GM21526 (cell line): ENCODE data around the gene CACNB1.

Experiments
- ATAC-seq: cut with Tn5 transposase; IDR thresholded peaks from one replicate; pipeline ENCODE4 v1.9.1; 2021; ENCODE audit warnings: moderate library complexity; ENCODE audit not compliant: unreplicated experiment, low FRiP score

The CACNB1 gene

DNA sequence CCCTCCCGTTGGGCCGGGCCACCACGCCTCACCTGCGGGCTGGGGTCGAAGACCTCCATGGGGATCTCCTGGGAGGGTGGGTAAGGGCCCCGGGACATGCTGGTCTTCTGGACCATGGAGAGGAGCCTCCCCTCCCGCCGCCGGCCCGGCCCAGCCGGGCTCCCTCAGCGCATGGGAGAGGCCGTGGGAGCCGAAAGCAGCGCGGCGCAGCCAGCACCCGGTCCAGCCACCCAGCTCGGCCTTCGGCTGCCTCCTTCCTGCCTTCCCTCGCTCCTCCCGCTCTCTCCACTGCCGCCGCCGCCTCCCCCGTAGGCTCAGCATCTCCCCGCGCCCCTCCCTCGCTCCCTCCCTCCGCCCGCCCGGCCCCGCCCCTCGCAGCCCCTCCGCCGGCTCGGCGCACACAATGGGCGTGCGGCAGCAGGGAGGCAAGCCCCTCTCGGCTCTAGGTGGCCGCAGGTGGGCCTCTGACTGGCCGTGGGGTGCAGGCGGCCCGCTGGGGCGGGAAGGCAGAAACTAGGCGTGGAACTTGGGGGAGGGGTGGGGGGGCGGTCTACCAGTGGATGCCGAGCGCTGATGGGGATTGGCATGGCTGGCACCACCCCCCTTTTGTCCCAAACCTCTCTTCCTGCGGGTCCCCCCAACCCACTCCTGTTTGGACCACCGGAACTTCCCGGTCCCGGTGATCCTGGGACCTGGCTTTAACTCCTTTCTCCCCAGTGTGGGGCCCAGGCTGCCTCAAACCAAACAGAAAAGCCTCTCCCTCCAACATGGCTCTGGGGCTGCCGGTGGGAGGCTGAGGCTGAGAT lies at the start of gene CACNB1:
Gene CACNB1, minus strand, starts transcription at position 290 of the 806 bp plus-strand sequence. Its CDS starts 174 bp downstream, at position 116.
- ATAC-seq = peak; percentile 36

DNA sequence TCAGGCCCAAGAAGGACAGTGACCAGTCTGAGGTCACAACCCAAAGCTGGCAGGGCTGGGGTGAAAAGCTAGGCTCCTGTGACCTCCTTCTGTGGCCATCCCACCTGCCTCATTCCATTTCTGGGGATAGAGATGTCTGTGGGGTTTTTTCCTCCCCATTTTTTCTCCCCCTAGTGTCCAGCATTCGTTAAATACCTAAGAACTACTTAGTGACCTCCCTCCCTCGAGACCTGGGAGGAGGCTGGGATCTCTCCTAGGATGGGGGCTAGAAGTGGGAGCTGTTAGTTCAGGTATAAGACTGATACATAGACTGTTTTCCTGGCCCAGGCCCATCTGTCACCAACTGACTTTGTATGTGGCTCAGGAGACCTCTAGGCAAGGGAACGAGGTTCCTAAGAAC lies 48.8 kb upstream of the CACNB1 start:
- no peak for ATAC-seq

DNA sequence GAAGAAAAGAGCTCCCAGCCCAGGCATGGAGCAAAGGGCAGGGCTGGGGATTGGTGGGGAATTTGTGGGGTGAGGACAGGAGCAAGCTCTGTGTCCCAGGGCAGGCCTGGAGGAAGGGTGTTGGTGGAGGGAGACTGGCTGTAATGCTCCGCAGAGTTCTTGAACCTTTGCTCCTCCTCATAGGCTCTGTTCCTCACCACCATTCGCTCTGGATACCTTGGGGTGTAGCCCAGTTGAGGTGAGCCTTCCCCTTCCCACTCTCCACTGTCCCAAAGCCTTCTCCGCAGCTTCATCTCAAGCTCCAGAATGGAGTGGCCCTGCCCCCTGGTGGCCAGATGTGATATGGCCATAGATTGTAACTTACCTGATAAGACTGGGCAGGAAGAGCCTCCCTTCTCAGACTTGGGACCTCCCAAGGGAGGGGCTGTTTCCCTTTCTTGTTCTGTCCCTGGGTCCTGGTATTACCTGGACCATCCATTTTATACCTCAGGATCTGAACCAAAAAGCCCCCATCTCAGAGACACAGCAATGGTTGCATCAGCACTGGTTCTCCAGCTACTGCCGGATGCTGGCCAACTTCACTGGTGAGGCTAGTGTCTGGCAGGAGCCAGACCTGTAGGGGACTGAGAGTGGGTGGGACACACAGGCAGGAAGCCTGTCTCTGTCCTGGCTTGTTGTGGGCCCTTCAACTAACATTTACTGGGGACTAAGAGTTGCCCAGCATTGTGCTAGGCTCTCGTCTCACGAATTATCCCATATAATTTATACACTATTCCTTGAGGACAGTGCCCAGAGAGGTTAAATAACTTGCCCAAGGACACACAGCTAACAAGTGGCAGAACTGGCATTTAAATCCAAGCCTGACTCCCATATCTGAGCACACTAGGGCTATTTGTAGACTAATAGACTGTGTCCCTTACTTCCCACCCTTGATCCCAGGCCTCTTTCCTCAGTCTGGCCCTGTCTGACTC lies 47.4 kb upstream of the CACNB1 start:
- no peak for ATAC-seq

DNA sequence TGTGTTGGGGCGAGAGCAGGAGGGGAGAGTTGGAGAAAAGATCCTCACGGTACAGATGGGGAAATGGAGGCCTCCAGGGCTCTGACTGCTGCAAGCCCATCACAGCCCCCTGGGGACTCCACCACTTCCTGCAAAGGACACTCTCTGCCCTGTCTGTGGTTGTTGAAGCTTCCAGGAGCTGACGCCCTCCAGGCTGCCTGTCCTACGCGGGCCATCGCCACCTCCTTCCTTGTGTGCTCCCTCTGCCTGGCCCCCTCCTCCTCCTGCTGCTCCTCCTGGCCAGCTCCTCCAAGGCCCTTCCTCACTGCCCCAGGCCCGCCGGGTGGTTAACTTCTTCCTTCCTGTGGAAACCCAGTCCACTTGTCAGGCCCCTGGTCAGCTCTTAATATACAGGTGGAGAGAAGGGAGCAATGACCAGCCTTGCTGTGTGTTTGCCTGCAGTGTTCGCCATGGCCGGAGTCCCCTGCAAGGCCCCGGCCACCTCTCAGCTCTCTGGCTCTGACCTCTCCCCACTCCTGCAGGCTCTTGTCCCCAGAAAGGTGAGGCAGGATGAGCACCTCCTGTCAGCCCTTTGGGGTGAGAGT lies 46.6 kb upstream of the CACNB1 start:
- no peak for ATAC-seq

DNA sequence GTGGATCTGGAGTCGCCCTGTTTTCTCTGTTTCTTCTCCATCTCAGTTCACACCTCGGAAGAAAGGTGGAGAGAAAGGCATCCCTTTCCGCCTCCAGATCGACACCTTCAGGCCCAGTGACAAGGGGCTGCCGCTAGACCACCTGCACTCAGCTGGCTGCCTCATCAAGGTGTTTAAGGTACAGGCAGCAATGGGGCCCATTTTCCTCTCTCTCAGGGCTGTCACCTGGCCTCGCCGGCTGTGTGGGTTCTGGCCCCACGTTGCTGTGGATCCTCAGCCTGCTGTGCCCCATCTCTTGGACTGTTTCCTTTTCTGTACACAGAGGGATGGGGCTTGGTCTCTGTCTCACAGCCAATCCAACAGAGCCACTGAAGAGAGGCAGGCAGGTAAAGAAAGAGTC lies 45.7 kb upstream of the CACNB1 start:
- ATAC-seq = no peak

DNA sequence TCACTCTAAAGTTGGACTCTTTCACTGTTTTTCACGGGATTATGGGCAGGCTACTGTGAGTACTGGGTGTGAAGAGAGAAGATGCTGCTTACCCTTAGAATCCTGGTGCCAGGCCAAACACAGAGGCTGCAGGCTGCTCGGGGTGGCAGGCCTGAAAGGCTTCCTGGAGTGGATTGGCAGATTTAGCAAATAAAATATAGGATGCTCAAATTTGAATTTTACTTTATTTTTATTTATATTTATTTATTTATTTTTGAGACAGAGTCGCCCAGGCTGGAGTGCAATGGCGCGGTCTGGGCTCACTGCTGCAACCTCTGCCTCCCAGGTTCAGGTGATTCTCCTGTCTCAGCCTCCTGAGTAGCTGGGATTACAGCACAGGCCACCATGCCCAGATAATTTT lies 43.2 kb upstream of the CACNB1 start:
- no peak for ATAC-seq

DNA sequence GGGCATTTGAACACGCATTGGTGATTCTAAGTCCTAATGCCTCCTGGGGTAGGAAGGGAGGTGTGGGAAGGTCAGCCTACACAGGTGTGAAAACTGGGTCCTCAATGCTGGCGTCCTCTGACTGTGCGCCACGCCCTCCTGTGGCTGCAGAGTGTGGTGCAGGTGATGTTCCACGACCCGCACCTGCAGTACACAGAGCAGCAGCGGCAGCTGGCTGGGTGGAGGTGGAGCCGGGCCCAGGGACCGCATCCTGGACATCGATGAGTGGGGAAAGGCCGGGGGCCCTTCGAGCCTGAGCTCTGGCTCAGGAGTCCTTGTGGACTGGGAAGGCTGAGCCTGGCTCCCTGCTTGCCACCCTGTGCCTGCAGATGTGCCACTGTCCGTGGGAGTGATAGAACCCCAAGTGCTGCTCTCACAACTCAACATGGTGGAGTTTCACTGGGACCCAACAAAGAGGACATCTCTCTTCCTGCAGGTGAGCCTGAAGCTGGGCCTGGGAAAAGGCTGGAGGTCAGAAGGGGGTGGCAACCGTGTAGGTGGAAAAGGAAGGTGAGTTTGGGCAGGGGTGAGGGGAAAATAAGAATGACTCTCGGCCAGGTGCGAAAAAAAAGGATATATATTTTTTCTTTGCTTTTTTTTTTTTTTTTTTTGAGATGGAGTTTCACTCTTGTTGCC lies 42.3 kb upstream of the CACNB1 start:
- no peak for ATAC-seq

DNA sequence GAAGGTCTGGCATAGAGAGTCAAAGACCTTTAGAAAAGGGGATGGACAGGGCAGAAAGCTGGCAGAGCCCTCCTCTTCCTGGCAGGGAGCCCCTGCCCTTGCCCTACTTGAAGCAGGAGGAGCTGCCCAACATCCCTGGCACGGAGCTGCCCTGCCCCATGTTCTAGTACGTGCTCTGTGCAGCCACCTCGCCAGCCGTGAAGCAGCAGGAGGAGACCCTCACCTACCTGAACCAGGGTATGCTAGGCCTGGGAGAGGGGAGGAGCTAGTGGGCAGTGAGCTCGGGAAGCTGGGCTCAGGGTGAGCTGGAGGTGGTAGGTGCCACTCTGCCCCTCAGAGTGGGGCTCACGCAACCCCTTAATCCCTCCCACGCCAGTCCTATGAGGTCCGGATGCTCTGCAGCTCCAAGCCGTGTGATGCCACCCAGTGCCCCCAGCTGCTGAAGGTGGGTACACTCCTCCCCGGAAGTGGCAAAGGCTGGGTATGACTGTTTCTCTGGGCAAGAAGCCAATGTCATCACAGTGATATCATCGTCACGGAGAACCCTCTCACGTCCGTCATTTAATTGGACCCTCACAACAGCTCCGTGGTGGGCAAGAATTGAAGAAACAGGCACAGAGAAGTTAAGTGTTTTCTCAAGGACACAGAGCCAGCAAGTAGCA lies 41.0 kb upstream of the CACNB1 start:
- no peak for ATAC-seq

DNA sequence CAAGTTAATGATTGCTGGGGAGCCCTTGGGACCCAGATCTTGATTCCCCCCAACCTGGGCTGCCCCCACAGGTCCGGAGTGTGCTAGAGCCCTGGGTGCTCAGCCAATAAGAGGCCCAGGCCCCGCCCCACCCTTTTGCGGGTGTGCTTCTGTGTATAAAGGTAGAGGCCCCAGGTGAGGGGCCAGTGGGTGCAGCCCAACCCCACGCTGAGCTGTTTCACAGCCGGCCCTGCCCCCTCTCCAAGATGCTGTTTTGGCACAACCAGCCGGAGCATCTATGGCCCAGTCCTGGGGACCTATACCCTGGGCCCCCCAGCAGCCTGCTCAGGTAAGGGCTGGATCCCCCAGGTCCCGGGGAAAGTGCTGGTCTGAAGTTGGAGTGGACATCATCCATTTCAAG lies 40.1 kb upstream of the CACNB1 start:
- ATAC-seq = no peak

DNA sequence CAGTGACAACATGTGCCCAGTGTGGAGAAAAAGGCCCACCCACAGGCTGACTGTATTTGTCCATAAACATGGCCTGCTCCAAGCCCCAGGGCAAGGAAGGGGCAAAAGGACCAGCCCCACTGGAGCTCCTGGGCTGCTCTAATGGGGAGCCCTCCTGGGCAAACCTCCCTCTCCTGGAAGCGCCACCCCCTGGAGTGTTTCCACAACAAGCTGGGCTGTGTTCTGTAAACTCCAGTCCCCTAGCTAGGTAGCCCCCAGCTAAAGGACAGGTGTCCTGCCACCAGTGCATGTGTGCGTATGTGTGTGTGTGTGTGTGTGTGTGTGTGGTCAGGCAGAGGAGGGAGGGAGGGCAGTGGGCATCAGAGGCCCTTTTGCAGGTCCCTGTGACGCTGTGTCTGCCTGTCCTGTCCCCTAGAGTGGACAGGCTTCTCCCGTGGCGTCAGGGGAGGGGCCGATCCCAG lies 39.5 kb upstream of the CACNB1 start:
- ATAC-seq = no peak

DNA sequence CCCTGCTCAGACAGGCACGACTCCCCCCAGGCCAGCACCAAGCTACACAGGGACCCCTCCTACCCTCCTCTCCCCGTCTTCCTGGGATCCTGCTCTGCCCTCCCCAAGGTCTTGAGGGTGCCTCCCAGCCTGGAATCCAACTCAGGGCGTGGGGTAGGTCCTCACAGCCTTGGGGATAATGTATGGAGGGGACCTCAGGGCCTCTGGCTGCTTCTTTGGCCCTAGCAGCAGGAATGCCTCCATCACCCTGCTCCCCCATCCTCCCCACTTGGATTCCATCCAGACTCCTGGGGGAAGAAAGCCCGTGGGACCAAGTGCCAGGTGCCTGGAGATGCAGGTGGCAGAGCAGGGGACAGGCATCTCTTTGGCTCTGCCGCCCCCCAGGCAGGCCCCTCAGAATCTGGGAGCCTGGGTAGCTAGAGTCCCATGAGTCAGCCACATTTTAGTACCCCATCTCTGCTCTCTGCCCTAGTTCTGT lies 39.0 kb upstream of the CACNB1 start:
- ATAC-seq = no peak

DNA sequence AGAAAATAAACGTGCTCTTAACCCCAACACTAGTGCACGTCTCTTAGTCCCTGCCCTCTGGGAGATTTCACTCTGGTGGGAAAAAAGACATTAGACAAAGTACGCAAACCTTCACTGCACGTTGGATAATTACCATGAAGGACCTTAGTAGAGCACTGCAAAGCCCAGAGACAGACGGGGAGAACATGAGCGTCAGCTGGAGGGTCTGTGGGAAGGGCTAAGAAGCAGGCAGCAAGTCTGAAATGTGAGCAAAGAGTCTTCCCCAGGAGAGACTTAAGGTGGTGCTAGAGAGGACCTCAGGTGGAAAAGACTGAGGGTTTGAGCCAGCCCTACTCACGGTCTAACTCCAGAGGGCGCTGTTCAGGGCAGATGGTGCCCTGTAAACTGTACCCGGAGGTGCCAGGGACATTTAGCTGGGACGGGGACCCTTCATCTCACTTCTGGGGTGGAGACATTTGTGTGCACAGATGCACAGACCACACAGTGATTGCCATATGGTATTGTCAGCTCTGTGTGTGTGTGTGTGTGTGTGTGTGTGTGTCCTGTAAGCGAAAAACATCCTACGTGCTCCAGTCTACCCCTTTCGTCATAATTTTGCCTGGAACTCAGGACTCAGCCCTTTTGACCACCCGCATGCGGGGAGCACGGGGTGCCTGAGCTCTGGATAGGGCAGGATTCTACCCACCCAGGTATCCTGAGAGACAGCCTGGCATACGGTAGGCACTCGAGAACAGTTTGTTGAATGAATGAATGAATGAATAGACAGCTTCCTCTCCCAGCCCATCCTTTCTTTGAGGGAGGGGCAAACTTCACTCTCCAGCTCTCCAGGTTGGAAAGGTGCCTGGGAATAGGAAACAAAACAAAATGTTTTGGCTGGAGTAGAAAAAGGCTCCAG lies 38.3 kb upstream of the CACNB1 start:
- no peak for ATAC-seq

DNA sequence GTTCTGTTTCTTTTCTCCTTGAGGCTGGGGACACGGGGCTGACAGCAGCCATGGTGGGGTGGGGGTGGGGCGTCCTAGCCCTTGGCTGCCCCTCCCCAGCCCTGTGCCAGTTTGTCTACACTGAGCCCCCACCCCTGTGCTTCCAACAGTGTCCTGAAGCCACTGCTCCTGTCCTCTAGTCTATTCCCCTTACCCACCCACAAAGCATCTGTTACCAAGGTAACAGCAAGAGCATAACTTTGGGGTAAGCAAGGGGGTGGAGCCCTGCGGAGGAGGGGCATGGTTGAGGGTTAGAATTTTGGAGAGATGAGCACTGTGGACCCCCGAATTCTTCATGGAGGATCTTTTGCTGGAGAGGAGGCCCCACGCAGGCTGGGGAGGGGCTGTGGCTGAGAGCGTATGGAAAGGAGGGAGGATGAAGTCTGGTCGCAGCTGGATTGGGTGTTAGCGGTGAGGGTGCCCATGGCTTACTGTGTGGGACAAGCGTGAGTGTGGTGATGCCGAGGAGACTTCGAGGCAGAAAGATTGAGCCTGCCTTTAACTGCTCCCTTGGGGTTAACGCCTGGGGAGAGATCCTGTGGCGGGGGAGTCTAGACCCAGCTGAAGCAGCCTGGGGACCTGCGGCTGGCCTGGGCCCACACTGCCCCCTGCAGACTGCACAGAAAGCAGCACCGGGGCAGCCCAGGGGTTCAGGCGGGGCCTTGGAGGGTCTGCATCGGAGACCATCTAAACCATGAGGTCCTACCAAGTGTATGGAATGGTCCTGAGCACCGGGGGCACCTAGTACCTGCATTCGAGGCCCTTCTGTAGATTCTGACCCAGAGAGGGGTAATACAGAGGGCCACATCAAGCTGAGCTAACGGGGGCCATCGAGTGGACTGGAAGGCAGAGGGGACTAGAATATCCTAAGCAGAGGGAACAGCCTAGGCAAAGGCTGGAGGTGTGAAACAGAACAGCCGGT lies 34.4 kb upstream of the CACNB1 start:
- ATAC-seq = no peak

DNA sequence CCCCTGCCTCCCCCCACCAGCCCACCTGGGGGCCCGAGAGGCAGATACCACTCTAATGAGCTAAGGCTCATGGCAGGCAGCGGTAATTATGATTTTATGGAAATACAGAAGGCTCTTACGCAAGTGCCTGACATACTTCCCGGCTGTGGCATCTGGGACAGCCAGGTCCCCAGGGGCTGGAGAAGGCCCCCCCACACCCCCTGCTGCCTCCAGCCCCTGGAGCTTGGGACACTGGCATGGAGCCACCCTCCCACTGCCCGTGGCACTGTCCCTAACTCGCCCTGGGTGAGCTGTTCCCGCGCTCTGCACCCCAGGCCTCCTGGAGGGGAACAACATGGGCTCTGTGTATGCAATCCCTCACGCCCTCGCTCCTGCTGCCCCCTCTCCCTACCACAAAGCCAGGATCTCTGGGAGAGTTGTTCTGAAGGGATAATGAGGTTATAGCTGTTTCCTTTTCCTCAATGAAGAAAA lies 33.7 kb upstream of the CACNB1 start:
- ATAC-seq = no peak

DNA sequence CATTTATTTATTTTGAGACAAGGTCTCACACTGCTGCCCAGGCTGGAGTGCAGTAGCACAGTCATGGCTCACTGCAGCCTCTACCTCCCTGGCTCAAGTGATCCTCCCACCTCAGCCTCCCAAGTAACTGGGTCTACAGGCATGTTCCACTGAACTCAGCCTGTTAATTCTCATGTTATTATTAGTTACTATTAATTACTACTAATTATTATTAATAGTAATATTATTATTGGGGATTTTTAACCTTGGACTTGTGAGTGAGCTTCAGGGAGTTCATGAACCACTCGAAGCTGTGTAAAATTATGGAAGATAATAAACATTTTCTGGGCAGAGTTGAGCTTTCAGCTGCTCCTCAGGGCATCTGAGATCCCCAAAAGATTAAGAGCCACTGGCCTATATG lies 32.9 kb upstream of the CACNB1 start:
- no peak for ATAC-seq

DNA sequence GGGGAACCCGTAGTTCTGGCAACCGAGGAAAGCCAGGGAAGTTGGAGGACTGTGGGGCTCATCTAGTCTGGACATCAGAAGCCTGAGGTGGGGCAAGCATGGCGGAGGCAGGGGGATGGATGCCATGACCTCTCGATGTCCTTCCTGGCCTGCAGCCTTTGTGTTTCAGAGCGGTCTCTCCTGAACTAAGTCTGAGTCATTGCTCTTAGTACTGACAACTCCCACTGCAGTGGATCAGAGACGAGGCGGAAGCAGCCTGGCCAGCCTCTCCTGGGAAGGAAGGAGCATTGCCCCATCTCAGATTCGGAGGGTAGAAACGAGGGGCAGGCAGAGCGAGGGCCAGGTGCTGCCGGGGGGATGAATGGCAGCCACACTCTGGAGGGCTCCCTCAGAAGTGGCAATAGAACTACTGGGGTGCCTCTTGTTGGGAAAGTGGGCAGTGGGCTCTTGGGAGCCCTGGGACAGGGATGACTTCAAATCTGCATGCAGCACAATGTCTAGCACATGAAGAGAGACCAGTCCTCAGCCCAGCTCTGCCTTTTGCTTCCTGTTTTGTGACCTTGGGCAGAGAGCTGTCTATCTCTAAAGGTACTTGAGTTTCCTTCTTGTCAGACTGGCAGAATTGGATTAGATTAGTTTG lies 31.9 kb upstream of the CACNB1 start:
- ATAC-seq = no peak

DNA sequence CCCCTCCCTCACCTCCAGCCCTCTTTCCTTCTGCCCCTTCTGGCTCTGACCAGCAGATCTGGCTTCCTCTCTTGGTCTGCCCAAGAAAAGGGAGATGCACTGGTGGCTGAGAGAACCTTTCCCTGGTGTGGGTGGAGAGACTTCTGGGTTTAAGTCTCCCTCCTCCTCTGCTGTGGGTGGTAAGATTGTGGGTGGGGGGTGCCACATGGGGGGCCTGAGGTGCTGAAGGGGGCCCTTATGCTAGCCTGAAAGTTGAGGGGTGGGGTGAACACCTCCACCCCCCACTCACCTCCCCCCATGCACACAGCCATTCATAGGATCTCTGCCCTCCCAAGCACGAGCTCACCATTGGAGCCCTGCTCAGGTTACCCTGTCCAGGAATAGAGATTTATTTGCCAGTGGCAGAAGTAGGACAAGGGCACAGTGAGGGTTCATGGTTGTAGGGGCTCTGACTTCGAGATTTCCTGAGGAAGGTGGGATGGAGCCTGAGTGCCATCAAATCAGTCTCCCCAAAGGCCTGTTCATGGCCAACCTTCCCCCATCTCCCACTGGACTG lies 30.0 kb upstream of the CACNB1 start:
- no peak for ATAC-seq
